GM10248 (cell line): ENCODE data around the gene CDH16.

ENCODE experiments used
- CTCF ChIA-PET: fragments of 300-600 bp; sonication (Branson Sonifier 250); formaldehyde crosslinking; extraction: SDS; loops from one replicate; lab custom pipeline; 2021; ENCODE audit warnings: antibody characterized with exemption; lab: Yijun Ruan, JAX
- POLR2A ChIA-PET: fragments of 350-650 bp; sonication (Branson Sonifier 250); formaldehyde crosslinking; extraction: SDS; loops from one replicate; lab custom pipeline; 2020; ENCODE audit warnings: antibody characterized with exemption; lab: Yijun Ruan, JAX
- DNase-seq: peaks from one replicate; pipeline ENCODE4 v3.0.0; 2012; ENCODE audit errors: extremely low spot score
- TF ChIP-seq, protein P1 (sequence below): IDR thresholded peaks from 2 replicates; pipeline ENCODE4 v1.5.1; 2012; ENCODE audit warnings: mild to moderate bottlenecking, low read depth; ENCODE audit errors: extremely low read depth, missing control alignments, control extremely low read depth

CDH16 gene

DNA sequence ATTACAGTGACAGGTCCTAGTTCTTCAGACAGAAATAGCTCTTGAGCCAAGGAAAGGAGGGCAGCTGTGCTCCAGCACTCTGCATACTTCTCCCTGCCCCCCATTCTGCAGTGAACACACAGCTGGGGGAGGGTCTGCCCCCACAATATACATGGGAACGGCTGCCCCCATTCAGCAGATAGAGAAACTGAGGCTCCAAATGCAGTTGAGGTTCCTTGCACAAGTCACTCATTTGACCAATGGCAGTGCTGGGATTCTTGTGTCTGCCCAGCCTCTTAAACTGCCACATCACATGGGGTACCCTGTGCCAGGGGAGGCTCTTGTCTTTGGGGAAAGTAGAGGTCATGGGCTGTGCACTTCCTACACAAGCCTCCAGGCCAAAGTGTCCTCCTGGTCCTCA, 49.3 kb downstream of the CDH16 start:
- peak; percentile 1 for DNase-seq
- TF ChIP-seq, protein P1, sequence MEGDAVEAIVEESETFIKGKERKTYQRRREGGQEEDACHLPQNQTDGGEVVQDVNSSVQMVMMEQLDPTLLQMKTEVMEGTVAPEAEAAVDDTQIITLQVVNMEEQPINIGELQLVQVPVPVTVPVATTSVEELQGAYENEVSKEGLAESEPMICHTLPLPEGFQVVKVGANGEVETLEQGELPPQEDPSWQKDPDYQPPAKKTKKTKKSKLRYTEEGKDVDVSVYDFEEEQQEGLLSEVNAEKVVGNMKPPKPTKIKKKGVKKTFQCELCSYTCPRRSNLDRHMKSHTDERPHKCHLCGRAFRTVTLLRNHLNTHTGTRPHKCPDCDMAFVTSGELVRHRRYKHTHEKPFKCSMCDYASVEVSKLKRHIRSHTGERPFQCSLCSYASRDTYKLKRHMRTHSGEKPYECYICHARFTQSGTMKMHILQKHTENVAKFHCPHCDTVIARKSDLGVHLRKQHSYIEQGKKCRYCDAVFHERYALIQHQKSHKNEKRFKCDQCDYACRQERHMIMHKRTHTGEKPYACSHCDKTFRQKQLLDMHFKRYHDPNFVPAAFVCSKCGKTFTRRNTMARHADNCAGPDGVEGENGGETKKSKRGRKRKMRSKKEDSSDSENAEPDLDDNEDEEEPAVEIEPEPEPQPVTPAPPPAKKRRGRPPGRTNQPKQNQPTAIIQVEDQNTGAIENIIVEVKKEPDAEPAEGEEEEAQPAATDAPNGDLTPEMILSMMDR, result no peak
- ChIA-PET POLR2A (no interaction called here), CTCF (interaction anchor here (0.6 to 7.5 kb wide), 12 partner anchors 10 to 299 kb away, joined by 3 to 176 read pairs (median 10); partner anchors contain the start of genes CA7, NAE1 and PDP2)

DNA sequence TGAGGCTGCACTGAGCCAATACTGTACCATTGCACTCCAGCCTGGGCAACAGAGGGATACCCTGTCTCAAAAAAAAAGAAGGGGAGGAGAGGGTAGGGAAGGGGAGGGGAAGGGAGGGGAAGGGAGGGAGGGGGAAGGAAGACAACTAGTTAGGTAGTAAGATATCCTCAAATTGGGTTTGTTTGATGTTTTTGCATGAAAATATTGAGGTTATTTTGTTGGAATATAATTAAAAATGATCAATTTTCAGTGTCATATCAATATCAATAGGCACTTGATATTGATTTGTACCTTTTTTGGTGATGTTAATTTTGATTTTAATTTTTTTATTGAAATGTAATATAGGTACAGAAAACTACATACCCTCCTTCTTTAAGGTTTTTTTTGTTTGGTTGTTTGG, 55.0 kb downstream of the CDH16 start:
- ChIA-PET POLR2A (no interaction called here), CTCF (interaction anchor here (1.0 to 6.7 kb wide), 5 partner anchors 9 to 212 kb away, joined by 3 to 33 read pairs (median 4); partner anchors contain the start of gene NAE1)
- TF ChIP-seq, protein P1, result no peak
- no peak for DNase-seq

DNA sequence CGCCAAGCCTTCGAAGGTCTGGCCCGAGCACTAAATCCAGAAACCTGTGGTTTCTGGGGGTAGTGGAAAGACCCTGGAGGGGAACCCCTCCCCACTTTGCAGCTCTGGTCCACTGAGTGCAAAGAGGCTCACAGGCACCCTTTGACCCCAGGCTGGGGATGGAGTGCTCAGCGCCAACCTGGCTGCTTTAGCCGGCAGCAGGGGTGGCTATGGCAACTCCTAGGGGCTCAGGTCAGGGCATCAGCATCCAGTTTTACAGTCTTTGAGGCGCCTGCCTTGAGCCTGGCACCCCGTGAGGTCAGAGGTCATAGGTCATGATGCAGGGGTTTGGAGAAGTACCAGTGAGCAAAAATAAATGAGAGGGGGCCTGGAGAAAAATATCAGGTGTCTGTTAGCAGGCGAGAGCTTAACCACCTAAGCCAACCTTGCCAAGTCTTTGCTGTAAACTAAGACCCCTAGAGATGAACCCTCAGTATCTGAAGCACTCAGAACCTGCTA, 56.6 kb downstream of the CDH16 start:
- TF ChIP-seq, protein P1, result no peak
- no peak for DNase-seq
- ChIA-PET CTCF (interaction anchor here (1.4 to 6.7 kb wide), 3 partner anchors 10 to 31 kb away, joined by 4 to 33 read pairs (median 16); partner anchors contain the start of gene NAE1), POLR2A (no interaction called here)

DNA sequence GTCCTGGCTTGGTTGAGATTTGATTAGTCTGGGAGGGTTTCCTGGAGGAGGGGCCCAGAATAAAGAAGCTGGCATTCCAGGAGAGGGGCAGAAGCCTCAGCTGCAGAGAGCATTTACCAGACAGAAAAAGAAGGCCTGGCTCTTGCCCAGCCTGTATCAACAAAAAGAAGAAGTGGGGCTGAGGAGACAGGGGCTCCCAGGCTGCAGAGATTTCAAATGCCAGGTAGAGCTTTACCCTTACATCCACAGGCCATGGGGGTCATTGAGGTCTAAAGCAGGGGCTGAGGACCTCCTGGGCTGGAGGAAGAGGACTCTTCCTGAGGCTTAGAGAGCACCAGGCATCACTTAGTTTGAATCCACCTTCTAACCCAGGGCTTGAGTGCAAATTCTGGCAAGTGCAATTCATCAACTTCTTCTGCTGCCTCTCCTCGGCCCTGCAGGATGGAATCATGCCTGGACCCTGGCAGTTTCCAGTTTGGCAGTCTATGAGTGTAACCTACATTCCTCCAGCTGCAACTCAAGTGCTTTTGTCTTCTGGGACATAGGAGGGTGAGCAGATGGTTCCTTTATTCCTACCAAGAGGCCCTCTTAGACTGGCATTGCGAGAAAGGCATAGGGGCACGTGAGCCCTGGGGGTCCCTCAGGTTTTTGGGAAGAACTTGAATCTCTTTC, 59.2 kb downstream of the CDH16 start:
- no peak for DNase-seq
- TF ChIP-seq, protein P1, result no peak
- POLR2A ChIA-PET, result interaction anchor here (0.7 kb wide), 1 partner anchor 52 kb away, joined by 5 read pairs; no protein-coding TSS in a partner anchor
- CTCF ChIA-PET, result interaction anchor here (0.8 to 6.7 kb wide), 10 partner anchors 9 to 453 kb away, joined by 3 to 33 read pairs (median 4); partner anchors contain the start of gene NAE1

DNA sequence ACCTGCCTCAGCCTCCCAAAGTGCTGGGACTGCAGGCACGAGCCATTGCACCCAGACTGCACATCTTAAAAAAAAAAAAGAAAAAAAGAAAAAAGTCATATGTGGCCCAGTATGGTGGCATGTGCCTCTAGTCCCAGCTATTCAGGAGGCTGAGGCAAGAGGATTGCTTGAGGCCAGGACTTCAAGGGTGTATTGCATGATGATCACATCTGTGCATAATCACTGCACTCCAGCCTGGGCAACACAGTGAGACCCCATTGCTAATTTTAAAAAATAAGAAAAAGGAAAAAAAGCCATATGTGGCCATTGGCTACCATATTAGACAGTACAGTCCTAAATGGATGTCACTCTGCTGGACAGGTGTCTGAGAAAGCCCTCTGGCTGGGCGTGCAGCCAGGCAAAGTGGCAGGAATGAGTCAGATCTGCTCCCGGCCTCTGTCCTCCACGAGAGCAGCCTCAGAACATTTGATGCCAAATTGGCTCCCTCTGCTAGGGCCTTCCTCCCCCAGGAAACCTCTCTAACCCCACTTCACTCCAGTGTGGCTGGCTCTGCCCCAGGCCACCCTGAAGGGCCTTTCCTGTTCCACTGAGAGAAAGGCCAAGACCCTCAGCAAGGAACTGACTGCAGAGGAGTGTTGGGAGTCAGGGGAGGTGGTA, 59.8 kb downstream of the CDH16 start:
- TF ChIP-seq, protein P1, result no peak
- CTCF ChIA-PET, result interaction anchor here (1.0 to 16.2 kb wide), 6 partner anchors 9 to 172 kb away, joined by 3 to 176 read pairs (median 6); partner anchors contain the start of gene NAE1
- no peak for DNase-seq
- POLR2A ChIA-PET, result no interaction called here
